Gastrocnemius medialis (tissue), 4 donors: ENCODE results near the gene SHTN1.

Experiments used
- POLR2A ChIP-seq, 2 donors: fragments of 450-650 bp; IDR thresholded peaks; one replicate each; pipeline ENCODE4 v1.6.1; 2017; ENCODE audit warnings: antibody characterized with exemption in 2 of 2, mild to moderate bottlenecking in 2 of 2, moderate library complexity in 2 of 2
- TF ChIP-seq, protein P1 (sequence below), 5 experiments: fragments of 450-650 bp in 3 of 5; fragments of 200-600 bp in 2 of 5; sonication (generic) in 2 of 5; IDR thresholded peaks in 4 of 5; conservative IDR thresholded peaks in 1 of 5; 1 replicate in 4 of 5; 2 replicates in 1 of 5; pipeline ENCODE4 v1.5.1; 2016 to 2019; ENCODE audit warnings: antibody characterized with exemption in 5 of 5, mild to moderate bottlenecking in 3 of 5, moderate library complexity in 3 of 5

DNA sequence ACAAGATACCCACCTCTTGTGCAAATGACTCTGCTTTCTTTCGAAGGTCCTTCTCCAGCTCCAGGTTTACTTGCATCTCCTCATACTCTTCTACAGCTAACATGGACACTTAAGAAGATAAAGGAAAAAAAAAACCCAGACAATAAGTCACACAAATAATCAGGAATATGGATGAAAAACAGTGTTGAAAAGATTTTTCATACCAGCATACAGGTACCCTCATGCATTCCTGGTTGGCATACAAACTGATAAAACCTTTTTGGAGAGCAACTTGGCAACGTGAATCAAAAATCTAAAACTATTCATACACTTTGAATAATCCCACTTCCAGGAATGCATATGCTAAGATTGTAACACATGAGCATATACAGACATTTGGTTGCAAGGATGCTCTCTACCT, 60.1 kb downstream of the SHTN1 start:
- TF ChIP-seq, protein P1, sequence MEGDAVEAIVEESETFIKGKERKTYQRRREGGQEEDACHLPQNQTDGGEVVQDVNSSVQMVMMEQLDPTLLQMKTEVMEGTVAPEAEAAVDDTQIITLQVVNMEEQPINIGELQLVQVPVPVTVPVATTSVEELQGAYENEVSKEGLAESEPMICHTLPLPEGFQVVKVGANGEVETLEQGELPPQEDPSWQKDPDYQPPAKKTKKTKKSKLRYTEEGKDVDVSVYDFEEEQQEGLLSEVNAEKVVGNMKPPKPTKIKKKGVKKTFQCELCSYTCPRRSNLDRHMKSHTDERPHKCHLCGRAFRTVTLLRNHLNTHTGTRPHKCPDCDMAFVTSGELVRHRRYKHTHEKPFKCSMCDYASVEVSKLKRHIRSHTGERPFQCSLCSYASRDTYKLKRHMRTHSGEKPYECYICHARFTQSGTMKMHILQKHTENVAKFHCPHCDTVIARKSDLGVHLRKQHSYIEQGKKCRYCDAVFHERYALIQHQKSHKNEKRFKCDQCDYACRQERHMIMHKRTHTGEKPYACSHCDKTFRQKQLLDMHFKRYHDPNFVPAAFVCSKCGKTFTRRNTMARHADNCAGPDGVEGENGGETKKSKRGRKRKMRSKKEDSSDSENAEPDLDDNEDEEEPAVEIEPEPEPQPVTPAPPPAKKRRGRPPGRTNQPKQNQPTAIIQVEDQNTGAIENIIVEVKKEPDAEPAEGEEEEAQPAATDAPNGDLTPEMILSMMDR (IDR thresholded peaks at IDR 0.05 in 4 of 5, conservative IDR thresholded peaks at IDR 0.05 in 1 of 5), result no peak
- no peak for TF ChIP-seq POLR2A (IDR thresholded peaks at IDR 0.05)
